GM12874 (cell line): Measurements from ENCODE around the gene SNTA1.

Source experiments
- CTCF ChIP-seq: IDR thresholded peaks from 2 replicates; pipeline ENCODE4 v1.5.1; 2011; ENCODE audit warnings: low read depth, mild to moderate bottlenecking, control low read depth, low read length, moderate library complexity; ENCODE audit not compliant: insufficient read depth

SNTA1 gene

DNA sequence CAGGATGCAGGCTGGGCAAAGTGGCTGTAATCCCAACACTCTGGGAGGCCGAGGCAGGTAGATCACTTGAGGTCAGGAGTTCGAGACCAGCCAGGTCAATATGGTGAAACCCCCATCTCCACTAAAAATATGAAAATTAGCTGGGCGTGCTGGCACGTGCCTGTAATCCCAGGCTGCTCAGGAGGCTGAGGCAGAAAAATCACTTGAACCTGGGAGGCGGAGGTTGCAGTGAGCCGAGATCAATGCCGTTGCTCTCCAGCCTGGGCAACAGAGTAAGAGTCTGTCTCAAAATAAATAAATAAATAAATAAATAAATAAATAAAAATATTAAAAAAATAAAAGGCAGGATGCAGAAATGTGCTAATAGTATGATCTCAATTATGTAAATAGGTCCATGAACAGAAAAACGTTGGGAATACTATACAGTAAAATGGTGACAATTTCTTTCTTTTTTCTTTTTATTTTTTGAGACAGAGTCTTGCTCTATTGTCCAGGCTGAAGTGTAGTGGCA lies 37.9 kb upstream of the SNTA1 start:
- TF ChIP-seq CTCF: no peak

DNA sequence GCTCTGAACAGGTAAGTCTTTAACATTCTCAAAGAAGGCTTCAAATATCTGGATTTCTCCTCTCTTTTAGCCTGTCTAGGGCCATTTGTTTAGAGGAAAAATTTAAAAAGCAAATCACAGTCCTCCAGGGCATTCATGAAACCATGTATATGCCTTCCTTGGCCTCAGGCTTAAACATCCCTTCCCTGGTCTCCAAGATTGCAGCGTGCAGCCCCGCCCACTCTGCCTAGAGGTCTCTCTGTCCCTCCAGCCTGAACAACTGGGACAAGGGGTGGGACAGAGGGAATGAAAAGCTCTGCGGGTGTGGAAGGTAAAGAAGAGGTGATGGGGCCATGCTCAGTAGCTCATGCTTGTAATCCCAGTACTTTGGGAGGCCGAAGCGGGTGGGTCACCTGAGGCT lies 36.5 kb upstream of the SNTA1 start:
- TF ChIP-seq CTCF: no peak

- no peak for TF ChIP-seq CTCF
Measured at GRCh38 chr20:33477386-33478234, 34.0 kb upstream of the SNTA1 start.

DNA sequence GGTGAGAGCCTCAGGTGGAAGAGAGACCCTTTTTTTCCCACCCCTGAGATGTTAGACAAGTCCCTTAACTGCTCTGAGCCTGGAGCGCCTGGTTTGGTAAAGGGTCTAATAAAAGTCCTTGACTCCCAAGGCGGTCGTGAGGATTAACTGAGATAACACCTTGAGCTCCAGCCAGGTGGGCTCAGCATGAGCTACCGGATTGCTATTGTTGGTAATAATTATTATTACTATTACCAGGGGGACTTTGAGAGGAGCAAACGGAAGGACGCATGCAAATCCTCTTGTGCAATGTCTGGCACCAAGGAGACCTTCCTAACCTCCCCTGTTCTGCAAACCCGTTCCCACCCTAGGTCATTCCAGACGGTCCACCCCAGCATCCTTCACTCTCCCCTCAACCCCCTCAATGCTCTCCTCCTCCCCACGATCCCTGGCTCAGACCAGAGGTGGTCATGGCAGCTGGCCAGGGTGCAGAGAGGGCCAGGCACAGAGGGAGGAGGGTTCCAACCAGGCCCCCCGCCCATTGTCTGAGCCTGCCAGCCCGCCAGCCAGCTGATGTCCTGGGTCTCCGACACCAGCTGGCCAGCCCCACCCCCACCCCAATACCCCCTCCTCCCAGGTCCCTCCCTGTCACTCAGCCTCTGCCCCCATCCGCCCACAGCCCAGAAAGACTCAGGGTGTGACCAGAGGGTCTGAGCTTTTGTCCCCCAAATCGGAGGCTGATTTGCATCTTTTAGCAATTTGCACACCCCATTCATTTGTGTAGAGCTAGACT lies 32.0 kb upstream of the SNTA1 start:
- no peak for TF ChIP-seq CTCF

DNA sequence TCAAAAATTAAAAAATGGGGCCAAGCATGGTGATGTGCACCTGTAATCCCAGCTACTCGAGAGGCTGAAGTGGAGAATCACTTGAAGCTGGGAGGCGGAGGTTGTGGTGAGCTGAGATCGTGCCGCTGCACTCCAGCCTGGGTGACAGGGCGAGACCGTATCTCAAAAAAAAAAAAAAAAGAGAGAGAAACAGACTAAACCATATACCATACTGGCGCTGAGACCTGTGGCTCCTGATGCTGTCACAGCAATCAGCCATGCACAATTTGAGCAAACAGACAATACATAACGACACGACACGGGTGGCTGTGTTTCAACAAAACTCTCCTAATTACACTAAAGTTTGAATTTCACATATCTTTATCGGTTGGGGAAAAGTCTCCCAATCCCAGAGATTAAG lies 31.4 kb upstream of the SNTA1 start:
- TF ChIP-seq CTCF: no peak

- TF ChIP-seq CTCF: no peak
Measured at GRCh38 chr20:33474097-33474873, 30.7 kb upstream of the SNTA1 start.

DNA sequence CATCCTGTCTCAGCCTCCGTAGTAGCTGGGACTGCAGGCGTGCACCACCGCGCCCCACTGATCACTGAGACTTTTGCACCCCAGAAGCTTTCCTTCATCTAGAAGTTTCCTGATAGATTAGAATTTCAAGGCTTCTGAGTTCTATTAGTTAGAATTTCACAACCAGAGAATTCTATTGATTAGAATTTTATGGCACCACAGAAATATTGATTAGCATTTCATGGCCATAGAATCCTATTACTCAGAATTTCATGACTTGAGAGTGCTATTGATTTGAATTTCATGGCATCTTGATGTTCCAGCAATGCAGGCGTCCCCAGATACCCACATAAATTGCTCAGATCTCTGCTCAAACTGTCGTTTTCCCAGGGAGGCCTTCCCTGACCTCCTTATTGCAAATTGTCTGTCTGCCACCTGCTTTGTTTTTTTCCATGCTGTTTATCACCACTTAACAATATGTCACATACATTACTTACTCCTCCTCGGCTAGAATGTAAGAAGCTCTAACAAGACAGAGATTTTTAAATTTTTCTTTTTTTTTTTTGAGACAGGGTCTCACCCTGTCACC lies 29.4 kb upstream of the SNTA1 start:
- TF ChIP-seq CTCF: no peak
